Measurements from ENCODE around the gene EIF3I. TPM values are rescaled to one million over a fixed set of nuclear protein-coding genes. Genes with fewer than 3 reads are reported as not detected.
A peak's percentile ranks its signal among the peaks of the same experiment; 100 is the strongest.

Gene EIF3I
- total RNA-seq, 4 donors from 2014 or later: 43.8 to 122 (median 114) TPM

DNA sequence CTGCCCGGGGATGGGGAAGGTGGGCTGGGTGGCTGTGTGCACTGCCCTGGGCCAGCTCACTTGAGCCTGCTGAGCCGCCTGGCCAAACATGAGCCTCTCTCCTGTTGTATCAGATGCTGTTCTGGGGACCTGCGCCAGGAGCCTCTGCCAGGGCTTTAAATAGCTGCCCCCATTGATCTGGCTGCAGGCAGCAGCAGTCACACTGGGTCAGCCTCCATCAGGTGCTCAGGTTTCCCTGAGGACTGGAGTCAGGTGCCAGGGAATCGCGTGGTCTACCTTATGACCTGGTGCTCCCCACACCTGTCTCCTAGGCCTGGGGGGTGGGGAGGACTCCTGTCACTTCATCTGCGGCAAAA, 22.5 kb upstream of the EIF3I start:
- Histone ChIP-seq H3K4me1 (peaks cover 10 to 29% (median 23%) of the 10 kb centered on the region in 4 donors), H3K36me3 (peaks cover 0 to 23% (median 9%) of the 10 kb centered on the region in 4 donors), H3K27ac (peak overlapping the region; percentile 73 to 92 (median 83)), H3K4me3 (peak overlapping the region in 1 of 4 donors; percentile 54), H3K9me3 (no peaks in the 10 kb centered on the region), H3K27me3 (no peaks in the 10 kb centered on the region)
- intact Hi-C loops (cut with DNase I; ENCODE audit: low total_unique reads): no loop called here
- DNase-seq: no peak
- in situ Hi-C loops (cut with MboI; ENCODE audit: low pct_ligation_motif_present in 1 of 4, low pct_unique_long_range_greater_than_20kb in 1 of 4, low sequenced_read_pairs in 3 of 4): loop anchor here in 1 of 4 donors (25.0 kb wide), 1 partner anchor 188 kb away; the partner anchor contains the start of gene BSDC1
- 38% methylated on average over 5 of the region's 6 CpGs; no CpG with 5 or more reads in 1 of the 2 donors for WGBS, 2 donors (ENCODE audit: low coverage in 1 of 2)
- TF ChIP-seq POLR2A (IDR thresholded peaks at IDR 0.05): no peak
- TF ChIP-seq, protein P1, sequence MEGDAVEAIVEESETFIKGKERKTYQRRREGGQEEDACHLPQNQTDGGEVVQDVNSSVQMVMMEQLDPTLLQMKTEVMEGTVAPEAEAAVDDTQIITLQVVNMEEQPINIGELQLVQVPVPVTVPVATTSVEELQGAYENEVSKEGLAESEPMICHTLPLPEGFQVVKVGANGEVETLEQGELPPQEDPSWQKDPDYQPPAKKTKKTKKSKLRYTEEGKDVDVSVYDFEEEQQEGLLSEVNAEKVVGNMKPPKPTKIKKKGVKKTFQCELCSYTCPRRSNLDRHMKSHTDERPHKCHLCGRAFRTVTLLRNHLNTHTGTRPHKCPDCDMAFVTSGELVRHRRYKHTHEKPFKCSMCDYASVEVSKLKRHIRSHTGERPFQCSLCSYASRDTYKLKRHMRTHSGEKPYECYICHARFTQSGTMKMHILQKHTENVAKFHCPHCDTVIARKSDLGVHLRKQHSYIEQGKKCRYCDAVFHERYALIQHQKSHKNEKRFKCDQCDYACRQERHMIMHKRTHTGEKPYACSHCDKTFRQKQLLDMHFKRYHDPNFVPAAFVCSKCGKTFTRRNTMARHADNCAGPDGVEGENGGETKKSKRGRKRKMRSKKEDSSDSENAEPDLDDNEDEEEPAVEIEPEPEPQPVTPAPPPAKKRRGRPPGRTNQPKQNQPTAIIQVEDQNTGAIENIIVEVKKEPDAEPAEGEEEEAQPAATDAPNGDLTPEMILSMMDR (IDR thresholded peaks at IDR 0.05): no peak
- no peak for TF ChIP-seq POLR2AphosphoS5 (IDR thresholded peaks at IDR 0.05)
- TF ChIP-seq EP300 (IDR thresholded peaks at IDR 0.05; ENCODE audit: low read depth): no peak

DNA sequence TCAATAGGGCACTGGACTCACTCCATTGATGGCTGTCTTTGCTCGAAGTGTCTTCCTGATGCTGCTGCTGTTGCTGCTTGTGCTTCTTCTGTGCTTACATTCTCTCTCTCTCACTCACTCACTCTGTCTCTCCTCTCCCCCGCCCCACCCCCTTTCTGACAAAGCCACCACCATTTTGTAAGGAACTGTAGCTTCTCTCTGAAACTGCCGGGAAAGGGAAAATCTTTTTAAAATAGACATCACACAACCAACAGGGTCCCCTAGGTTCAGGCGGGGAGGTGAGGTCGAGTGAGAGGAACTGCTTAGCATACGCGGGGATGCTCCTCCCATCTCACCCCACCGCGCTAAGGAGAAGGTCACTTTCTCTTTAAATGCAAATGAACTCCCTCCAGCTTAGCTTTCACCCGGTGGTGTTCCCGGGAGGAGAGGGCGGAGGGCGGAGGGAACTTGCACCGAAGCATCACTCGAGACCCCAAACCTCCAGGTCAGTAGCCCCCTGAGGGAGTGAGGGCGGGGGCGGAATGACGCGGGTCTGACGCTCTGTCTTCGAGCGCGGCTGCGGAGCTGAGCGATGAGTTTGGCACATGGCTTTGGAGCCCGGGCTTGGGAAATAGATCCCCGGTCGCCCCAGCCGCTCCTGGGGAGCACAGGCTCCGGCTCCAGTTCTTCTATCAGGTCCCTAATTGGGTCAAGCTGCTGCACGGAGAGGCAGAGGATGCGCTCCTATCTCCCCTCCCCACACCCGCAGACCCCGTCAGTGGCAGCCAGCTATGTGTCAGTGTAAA, 21.8 kb upstream of the EIF3I start, which contains the start of gene CCDC28B:
CCDC28B (plus strand) TSS at position 370 of the 785 bp plus-strand sequence. CDS start 1,341 bp downstream, outside the sequence.
- H3K4me3 ChIP-seq: peak within 1 kb of the TSS; percentile 38 to 61 (median 50)
- no peaks in the 10 kb centered on the region for H3K27me3 ChIP-seq
- WGBS, 2 donors (ENCODE audit: low coverage in 1 of 2): 1% methylated on average over 34 of the region's 34 CpGs; no CpG with 5 or more reads in 1 of the 2 donors
- intact Hi-C loops (cut with DNase I; ENCODE audit: low total_unique reads): no loop called here
- in situ Hi-C loops (cut with MboI; ENCODE audit: low pct_ligation_motif_present in 1 of 4, low pct_unique_long_range_greater_than_20kb in 1 of 4, low sequenced_read_pairs in 3 of 4): loop anchor here in 1 of 4 donors (25.0 kb wide), 1 partner anchor 187 kb away; the partner anchor contains the start of gene BSDC1
- peaks cover 0 to 18% (median 5%) of the 10 kb centered on the region in 4 donors for H3K36me3 ChIP-seq
- TF ChIP-seq, protein P1 (IDR thresholded peaks at IDR 0.05): no peak
- peak; percentile 13 to 38 (median 28) for TF ChIP-seq POLR2AphosphoS5 (IDR thresholded peaks at IDR 0.05)
- DNase-seq: peak; percentile 55
- no peaks in the 10 kb centered on the region for H3K9me3 ChIP-seq
- peak within 1 kb of the TSS; percentile 73 to 92 (median 83) for H3K27ac ChIP-seq
- H3K4me1 ChIP-seq: peaks cover 15 to 34% (median 29%) of the 10 kb centered on the region in 4 donors

DNA sequence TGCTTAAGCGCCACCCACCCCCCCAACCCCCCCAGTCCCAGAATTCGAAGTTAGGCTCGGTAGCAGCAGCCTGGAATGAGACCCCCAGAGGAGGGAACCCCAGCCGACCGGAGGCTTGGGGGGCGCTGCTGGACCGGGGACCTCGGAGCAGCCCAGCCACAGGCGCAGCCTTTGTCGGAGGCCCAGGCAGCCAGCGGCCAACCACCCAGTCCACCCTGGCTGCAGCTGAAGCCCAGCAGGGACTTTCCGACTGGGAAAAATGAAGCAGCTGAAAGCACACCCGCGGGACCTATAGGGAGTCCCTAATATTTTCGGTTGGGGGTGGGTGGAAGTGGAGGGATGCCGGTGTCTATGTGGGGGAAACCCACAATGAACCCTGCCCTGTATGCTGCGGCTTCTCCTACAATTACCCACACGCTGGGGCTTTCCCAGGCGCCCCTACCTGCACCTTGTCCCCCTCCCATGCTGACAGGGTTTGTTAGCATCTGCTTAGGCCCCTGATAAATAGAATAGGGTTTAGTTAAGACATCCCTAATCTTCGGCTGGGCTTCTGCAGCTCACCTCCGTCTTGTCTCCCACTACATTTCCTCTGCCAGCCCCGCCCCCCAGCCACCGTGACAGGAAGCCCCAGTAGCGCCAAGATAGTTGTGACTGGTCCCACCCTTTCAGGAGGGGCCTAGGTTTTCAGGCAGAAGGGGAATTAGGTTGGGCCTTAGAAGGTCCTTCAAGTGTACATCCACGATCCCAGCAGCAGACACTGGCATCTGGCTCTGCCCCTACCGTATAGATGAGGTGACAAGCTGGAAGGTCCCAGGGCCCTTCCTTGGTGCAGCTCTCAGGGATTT, 21.0 kb upstream of the EIF3I start:
- peak in 1 of 3 donors; percentile 18 for TF ChIP-seq POLR2AphosphoS5 (IDR thresholded peaks at IDR 0.05)
- TF ChIP-seq EP300 (IDR thresholded peaks at IDR 0.05; ENCODE audit: low read depth): no peak
- Histone ChIP-seq H3K9me3 (no peaks in the 10 kb centered on the region), H3K4me1 (peaks cover 19 to 39% (median 34%) of the 10 kb centered on the region in 4 donors), H3K27me3 (no peaks in the 10 kb centered on the region), H3K36me3 (peaks cover 0 to 14% (median 2%) of the 10 kb centered on the region in 4 donors), H3K4me3 (peak overlapping the region; percentile 38 to 61 (median 50)), H3K27ac (peak overlapping the region; percentile 73 to 92 (median 83))
- DNase-seq: peak; percentile 79
- 0 to 7% methylated on average over 2 to 26 of the region's 26 CpGs for WGBS, 2 donors (ENCODE audit: low coverage in 1 of 2)
- intact Hi-C loops (cut with DNase I; ENCODE audit: low total_unique reads) (no loop called here), in situ Hi-C loops (cut with MboI; ENCODE audit: low pct_ligation_motif_present in 1 of 4, low pct_unique_long_range_greater_than_20kb in 1 of 4, low sequenced_read_pairs in 3 of 4) (loop anchor here in 1 of 4 donors (25.0 kb wide), 1 partner anchor 186 kb away; the partner anchor contains the start of gene BSDC1)

DNA sequence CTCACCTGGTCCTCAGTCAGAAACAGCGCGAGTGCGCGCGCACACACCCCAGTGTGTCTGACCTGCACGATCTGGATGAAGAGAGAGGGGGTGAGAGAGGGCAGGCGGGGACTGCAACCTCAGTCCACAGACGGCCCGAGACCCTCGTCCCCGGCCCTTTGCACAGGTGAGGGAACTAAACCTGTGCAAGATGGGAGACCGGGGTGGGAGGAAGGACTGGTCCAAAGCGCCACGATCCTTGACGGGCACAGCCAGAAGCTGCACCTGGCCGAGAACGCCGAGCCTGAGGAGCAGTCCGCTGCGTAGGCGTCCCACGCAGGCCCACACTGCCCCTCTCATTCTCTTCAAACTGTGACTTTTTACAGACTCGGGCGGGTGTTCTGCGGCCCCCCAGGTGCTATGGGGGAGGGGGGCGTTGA, 17.3 kb upstream of the EIF3I start:
- in situ Hi-C loops (cut with MboI; ENCODE audit: low pct_ligation_motif_present in 1 of 4, low pct_unique_long_range_greater_than_20kb in 1 of 4, low sequenced_read_pairs in 3 of 4): loop anchor here in 1 of 4 donors (25.0 kb wide), 1 partner anchor 182 kb away; the partner anchor contains the start of gene BSDC1
- 35% methylated on average over 26 of the region's 26 CpGs; no CpG with 5 or more reads in 1 of the 2 donors for WGBS, 2 donors (ENCODE audit: low coverage in 1 of 2)
- Histone ChIP-seq H3K4me1 (peaks cover 22 to 53% (median 42%) of the 10 kb centered on the region in 4 donors), H3K27ac (peak overlapping the region; percentile 42 to 75 (median 65)), H3K9me3 (no peaks in the 10 kb centered on the region), H3K36me3 (no peaks in the 10 kb centered on the region), H3K4me3 (peak overlapping the region; percentile 45 to 70 (median 58)), H3K27me3 (no peaks in the 10 kb centered on the region)
- peak; percentile 21 for DNase-seq
- intact Hi-C loops (cut with DNase I; ENCODE audit: low total_unique reads): no loop called here
- TF ChIP-seq, protein P1 (IDR thresholded peaks at IDR 0.05): no peak
- TF ChIP-seq POLR2AphosphoS5 (IDR thresholded peaks at IDR 0.05) (no peak), POLR2A (IDR thresholded peaks at IDR 0.05) (no peak), EP300 (IDR thresholded peaks at IDR 0.05; ENCODE audit: low read depth) (no peak)
